ENCODE results near the gene CSNK1A1L.
A peak's percentile ranks its signal among the peaks of the same experiment; 100 is the strongest.

CSNK1A1L gene

DNA sequence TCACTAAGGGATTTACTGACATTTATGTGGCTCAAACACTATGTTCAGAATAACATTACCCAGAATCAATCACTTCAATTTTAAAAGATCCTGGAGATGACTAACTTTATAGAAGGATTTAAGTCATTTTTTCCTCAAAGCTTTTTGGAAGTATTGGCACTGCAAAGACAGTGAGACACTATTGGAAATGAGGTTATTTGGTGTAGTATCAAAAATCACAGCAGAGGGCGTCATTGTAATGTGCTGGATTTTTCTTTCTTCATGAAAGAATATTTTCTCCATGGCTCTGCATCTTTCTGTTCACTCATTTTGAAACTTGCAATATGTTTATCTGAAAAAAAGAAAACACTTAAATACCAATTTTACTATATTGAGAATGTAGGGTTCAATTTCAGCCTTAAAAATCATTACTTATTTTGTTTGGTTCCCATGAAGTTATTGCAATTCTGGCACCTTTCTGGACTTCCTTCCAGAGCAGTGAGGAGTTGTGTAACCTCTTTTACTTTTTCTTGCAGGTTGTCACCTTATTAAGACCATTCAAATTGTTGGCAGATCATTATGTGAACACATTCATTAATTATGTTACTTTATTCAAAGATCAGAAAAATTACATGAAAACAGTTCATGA is 3.7 kb upstream of the CSNK1A1L start:
- no peak overlapping the region for H3K27ac ChIP-seq
- TF ChIP-seq, protein P1, sequence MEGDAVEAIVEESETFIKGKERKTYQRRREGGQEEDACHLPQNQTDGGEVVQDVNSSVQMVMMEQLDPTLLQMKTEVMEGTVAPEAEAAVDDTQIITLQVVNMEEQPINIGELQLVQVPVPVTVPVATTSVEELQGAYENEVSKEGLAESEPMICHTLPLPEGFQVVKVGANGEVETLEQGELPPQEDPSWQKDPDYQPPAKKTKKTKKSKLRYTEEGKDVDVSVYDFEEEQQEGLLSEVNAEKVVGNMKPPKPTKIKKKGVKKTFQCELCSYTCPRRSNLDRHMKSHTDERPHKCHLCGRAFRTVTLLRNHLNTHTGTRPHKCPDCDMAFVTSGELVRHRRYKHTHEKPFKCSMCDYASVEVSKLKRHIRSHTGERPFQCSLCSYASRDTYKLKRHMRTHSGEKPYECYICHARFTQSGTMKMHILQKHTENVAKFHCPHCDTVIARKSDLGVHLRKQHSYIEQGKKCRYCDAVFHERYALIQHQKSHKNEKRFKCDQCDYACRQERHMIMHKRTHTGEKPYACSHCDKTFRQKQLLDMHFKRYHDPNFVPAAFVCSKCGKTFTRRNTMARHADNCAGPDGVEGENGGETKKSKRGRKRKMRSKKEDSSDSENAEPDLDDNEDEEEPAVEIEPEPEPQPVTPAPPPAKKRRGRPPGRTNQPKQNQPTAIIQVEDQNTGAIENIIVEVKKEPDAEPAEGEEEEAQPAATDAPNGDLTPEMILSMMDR (conservative IDR thresholded peaks at IDR 0.05) = peak; percentile 88

DNA sequence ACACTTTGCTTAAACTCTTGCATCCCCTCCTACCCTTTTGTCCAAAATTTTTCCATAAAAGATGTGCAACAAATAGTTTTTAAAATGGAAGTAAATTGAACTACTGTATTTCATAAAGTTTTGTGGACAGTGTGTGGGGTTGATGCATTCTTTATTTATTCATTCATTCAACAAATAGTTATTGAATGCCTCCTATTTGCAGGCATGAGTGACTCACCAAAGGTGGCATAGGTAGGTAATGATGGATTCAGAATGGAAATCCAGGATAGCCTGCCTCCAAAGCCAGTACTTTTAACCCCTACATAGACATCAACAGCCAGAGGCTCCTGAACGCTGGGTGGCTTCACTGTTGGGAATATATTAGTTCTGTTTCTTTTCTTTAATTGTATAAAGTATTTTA is 2.4 kb upstream of the CSNK1A1L start:
- TF ChIP-seq, protein P1 (conservative IDR thresholded peaks at IDR 0.05) = no peak
- peak overlapping the region; percentile 41; the same call in 1 of the 2 replicates for H3K27ac ChIP-seq

DNA sequence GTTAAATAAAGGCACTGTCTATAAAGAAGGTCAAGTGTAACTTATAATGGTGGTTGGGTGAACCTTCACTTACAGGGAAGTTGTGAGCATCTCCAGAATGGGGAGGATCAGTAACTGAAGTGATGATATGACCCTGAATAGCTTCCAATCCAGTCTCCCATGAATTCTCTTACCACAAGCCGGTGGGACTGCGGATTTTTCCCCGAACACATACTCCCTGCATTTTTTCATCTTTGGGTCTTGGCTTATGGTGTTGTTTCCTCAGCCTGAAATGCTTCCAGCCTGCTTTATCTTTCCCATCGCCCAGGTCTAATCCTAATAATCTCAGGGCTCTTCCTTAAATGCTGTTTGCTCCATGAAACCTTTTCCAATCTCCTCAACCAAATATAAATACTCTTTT is 2.0 kb upstream of the CSNK1A1L start:
- TF ChIP-seq, protein P1 (conservative IDR thresholded peaks at IDR 0.05) = no peak
- peak overlapping the region; percentile 41; the same call in 1 of the 2 replicates for H3K27ac ChIP-seq

GRCh38 chr13:37106642-37107041 is 1.2 kb upstream of the CSNK1A1L start:
- TF ChIP-seq, protein P1 (conservative IDR thresholded peaks at IDR 0.05) = no peak
- peak overlapping the region; percentile 41 for H3K27ac ChIP-seq

DNA sequence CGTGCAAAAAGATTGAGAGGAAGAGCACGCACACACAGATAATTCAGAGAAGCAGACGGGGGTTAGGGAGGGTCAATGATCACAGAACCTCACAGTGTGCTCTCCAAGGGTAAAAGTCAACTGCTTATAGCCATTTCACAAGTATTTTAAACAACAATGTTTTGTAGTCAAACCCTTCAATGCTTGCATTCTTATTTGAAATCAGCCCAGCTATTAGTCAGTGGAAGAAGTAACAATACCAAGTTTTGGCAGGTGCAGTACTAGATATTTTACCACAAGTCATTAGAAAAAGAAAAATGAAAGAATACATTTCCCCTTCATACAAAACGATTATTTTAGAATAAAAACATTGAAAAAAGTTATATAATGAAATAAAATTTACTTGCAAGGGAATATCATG is 2.6 kb downstream of the CSNK1A1L start:
- no peak overlapping the region for H3K27ac ChIP-seq
- TF ChIP-seq, protein P1 (conservative IDR thresholded peaks at IDR 0.05) = no peak

DNA sequence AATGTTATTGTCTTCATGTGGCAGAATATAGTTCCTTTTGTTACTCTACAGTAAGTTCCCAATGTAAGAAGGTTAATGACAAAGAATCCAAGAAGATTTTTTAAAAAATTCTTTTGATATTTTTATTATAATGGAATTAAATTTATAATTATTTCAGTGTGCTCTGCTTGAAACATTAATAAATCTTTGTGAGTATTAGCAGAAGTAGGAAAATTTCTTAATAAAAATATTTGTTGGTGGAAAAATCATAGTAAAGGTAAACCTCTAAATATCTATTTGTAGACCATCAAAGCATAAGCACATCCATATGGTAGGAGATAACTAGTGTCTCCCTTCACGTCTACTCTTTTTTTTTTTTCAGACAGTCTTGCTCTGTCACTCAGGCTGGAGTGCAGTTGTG is 4.3 kb downstream of the CSNK1A1L start:
- TF ChIP-seq, protein P1 (conservative IDR thresholded peaks at IDR 0.05) = no peak
- H3K27ac ChIP-seq = no peak overlapping the region

DNA sequence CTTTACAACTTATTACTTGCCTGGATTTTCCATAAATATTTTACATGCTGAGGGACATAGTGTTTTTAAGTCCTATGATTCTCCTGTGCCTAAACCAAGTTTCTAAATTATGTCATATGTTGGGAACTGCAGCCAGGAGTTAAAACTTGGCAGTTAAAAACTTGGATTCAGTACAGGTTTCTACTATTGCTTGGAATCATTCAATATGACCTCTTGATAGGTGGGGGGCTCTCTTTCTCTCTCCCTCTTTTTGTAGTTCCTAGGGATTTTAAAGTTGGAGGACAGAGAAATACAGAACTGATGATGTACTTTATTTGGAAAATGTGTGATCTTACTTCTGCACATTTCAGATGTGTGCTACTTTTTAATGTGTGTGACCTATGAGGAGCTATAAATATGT is 4.7 kb downstream of the CSNK1A1L start:
- H3K27ac ChIP-seq = no peak overlapping the region
- TF ChIP-seq, protein P1 (conservative IDR thresholded peaks at IDR 0.05) = no peak

Measured in VCaP (cell line).